ENCODE data around the gene CNTNAP2. TPM values are rescaled to one million over a fixed set of nuclear protein-coding genes. Genes with fewer than 3 reads are reported as not detected.

CNTNAP2 gene
- total and polyA plus RNA-seq, 3 experiments from 2014 or later: not detected

DNA sequence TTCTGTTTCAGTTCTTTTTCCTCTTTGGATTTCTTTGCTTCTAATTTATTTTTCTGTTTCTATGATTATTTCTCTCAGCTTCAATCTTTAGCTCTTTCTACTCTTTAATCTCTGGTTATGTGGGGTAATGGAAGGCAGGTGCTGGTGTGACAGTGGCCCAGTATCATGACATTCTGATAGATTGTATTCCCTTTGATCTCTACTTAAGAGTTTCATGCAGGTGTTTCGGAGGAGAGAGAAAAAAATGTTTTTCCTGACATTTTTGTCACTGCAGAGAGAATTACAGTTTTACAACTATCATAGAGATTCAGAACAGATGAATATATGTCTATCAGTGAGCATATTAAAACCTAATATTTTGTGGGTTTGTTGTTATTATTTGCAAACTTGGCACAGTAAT lies 524.9 kb downstream of the CNTNAP2 start:
- ChIA-PET CTCF (no interaction called here), POLR2A (no interaction called here)
- Mint-ChIP-seq H3K4me1 (no peaks in the 10 kb centered on the region), H3K9me3 (peaks cover 6 to 14% (median 9%) of the 10 kb centered on the region in 5 donors), H3K27ac (no peak overlapping the region), H3K36me3 (no peaks in the 10 kb centered on the region), H3K27me3 (no peaks in the 10 kb centered on the region), H3K4me3 (peak overlapping the region in 1 of 7 donors; percentile 40)
- no peaks in the 10 kb centered on the region for H3K36me3 ChIP-seq (ENCODE audit: insufficient read depth, low read length)
- no peak overlapping the region for H3K4me3 ChIP-seq (ENCODE audit: low read length)
- no peak for DNase-seq
- H3K9me3 ChIP-seq (ENCODE audit: low read length): no peaks in the 10 kb centered on the region
- H3K27ac ChIP-seq (ENCODE audit: low read depth, low read length): no peak overlapping the region
- no peaks in the 10 kb centered on the region for H3K27me3 ChIP-seq (ENCODE audit: insufficient read depth, low read length, poor library complexity, severe bottlenecking)
- no peaks in the 10 kb centered on the region for H3K4me1 ChIP-seq (ENCODE audit: insufficient read depth, low read length)

DNA sequence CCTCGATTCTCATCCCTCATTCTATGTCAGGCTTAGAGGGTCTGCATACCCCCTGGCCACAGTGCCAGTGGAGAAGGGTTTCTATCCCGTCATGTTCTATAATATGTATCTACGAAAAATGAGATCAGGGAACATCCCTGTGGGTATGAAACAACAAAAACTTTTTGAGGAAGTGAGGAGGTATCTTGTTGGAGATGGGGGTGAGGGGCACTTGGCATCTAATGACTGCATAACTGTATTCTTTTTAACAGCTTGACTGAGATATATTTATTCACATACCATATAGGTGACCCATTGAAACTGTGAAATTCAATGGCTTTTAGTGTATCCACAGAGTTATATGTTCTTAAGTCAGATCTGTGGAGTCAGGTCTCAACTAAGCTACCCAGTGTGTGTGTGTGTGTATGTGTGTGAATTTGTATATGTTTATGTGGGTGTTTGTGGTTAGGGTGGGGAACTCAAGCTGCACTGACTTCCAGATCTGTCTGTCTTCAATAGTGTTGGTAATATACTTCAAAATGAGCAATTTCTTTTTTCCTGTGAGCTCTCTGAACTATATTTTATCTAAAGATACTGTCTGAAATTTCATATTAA lies 528.9 kb downstream of the CNTNAP2 start:
- ChIA-PET CTCF (no interaction called here), POLR2A (no interaction called here)
- no peaks in the 10 kb centered on the region for H3K36me3 ChIP-seq (ENCODE audit: insufficient read depth, low read length)
- Mint-ChIP-seq H3K36me3 (no peaks in the 10 kb centered on the region), H3K27me3 (no peaks in the 10 kb centered on the region), H3K4me3 (no peak overlapping the region), H3K27ac (no peak overlapping the region), H3K9me3 (peaks cover 4 to 17% (median 10%) of the 10 kb centered on the region in 5 donors), H3K4me1 (no peaks in the 10 kb centered on the region)
- H3K27me3 ChIP-seq (ENCODE audit: insufficient read depth, low read length, poor library complexity, severe bottlenecking): no peaks in the 10 kb centered on the region
- H3K27ac ChIP-seq (ENCODE audit: low read depth, low read length): no peak overlapping the region
- no peak overlapping the region for H3K4me3 ChIP-seq (ENCODE audit: low read length)
- DNase-seq: no peak
- no peaks in the 10 kb centered on the region for H3K4me1 ChIP-seq (ENCODE audit: insufficient read depth, low read length)
- H3K9me3 ChIP-seq (ENCODE audit: low read length): no peaks in the 10 kb centered on the region

GRCh38 chr7:146647445-146647844 lies 530.8 kb downstream of the CNTNAP2 start:
- Histone ChIP-seq H3K27me3 (ENCODE audit: insufficient read depth, low read length, poor library complexity, severe bottlenecking) (no peaks in the 10 kb centered on the region), H3K4me3 (ENCODE audit: low read length) (no peak overlapping the region), H3K9me3 (ENCODE audit: low read length) (no peaks in the 10 kb centered on the region), H3K4me1 (ENCODE audit: insufficient read depth, low read length) (no peaks in the 10 kb centered on the region), H3K36me3 (ENCODE audit: insufficient read depth, low read length) (no peaks in the 10 kb centered on the region), H3K27ac (ENCODE audit: low read depth, low read length) (no peak overlapping the region)
- Mint-ChIP-seq H3K27ac (no peak overlapping the region), H3K9me3 (peaks cover 2 to 22% (median 8%) of the 10 kb centered on the region in 5 donors), H3K27me3 (no peaks in the 10 kb centered on the region), H3K4me3 (no peak overlapping the region), H3K36me3 (no peaks in the 10 kb centered on the region), H3K4me1 (no peaks in the 10 kb centered on the region)
- DNase-seq: no peak
- POLR2A ChIA-PET: no interaction called here
- CTCF ChIA-PET: no interaction called here

DNA sequence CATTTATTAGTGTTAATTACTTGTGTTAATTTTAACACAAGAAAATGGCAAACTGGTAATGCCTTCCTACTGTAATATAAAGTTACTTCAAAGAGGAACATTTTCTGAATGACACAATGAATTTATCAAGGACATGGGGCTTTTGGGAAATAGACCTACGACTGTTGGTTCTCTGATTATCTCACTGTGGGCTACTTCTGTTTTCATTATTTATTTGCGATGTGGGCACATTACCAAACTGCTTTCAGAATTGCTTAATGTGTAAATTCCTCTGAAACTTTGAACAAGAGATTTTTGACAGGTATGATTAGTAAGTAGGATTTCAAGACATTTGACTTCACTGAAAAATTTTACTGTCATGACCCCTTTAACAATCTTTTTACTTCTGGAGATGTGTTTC lies 535.6 kb downstream of the CNTNAP2 start:
- H3K27me3 Mint-ChIP-seq: no peaks in the 10 kb centered on the region
- no peak for DNase-seq
- no peaks in the 10 kb centered on the region for H3K4me1 Mint-ChIP-seq
- no peak overlapping the region for H3K27ac Mint-ChIP-seq
- peaks cover 2 to 33% (median 8%) of the 10 kb centered on the region in 5 donors for H3K9me3 Mint-ChIP-seq
- no peaks in the 10 kb centered on the region for H3K4me1 ChIP-seq (ENCODE audit: insufficient read depth, low read length)
- H3K27ac ChIP-seq (ENCODE audit: low read depth, low read length): no peak overlapping the region
- H3K36me3 Mint-ChIP-seq: no peaks in the 10 kb centered on the region
- CTCF ChIA-PET: no interaction called here
- no peaks in the 10 kb centered on the region for H3K36me3 ChIP-seq (ENCODE audit: insufficient read depth, low read length)
- no peaks in the 10 kb centered on the region for H3K27me3 ChIP-seq (ENCODE audit: insufficient read depth, low read length, poor library complexity, severe bottlenecking)
- POLR2A ChIA-PET: no interaction called here
- no peak overlapping the region for H3K4me3 Mint-ChIP-seq
- H3K9me3 ChIP-seq (ENCODE audit: low read length): no peaks in the 10 kb centered on the region
- H3K4me3 ChIP-seq (ENCODE audit: low read length): no peak overlapping the region

- no peaks in the 10 kb centered on the region for H3K9me3 ChIP-seq (ENCODE audit: low read length)
- ChIA-PET POLR2A (no interaction called here), CTCF (no interaction called here)
- Mint-ChIP-seq H3K4me3 (no peak overlapping the region), H3K27ac (no peak overlapping the region), H3K36me3 (no peaks in the 10 kb centered on the region), H3K4me1 (no peaks in the 10 kb centered on the region), H3K27me3 (no peaks in the 10 kb centered on the region), H3K9me3 (peaks cover 2 to 37% (median 6%) of the 10 kb centered on the region in 5 donors)
- H3K27ac ChIP-seq (ENCODE audit: low read depth, low read length): no peak overlapping the region
- no peaks in the 10 kb centered on the region for H3K4me1 ChIP-seq (ENCODE audit: insufficient read depth, low read length)
- no peaks in the 10 kb centered on the region for H3K36me3 ChIP-seq (ENCODE audit: insufficient read depth, low read length)
- no peak for DNase-seq
- H3K27me3 ChIP-seq (ENCODE audit: insufficient read depth, low read length, poor library complexity, severe bottlenecking): no peaks in the 10 kb centered on the region
- no peak overlapping the region for H3K4me3 ChIP-seq (ENCODE audit: low read length)
Observed at GRCh38 chr7:146654048-146654447, 537.4 kb downstream of the CNTNAP2 start.

DNA sequence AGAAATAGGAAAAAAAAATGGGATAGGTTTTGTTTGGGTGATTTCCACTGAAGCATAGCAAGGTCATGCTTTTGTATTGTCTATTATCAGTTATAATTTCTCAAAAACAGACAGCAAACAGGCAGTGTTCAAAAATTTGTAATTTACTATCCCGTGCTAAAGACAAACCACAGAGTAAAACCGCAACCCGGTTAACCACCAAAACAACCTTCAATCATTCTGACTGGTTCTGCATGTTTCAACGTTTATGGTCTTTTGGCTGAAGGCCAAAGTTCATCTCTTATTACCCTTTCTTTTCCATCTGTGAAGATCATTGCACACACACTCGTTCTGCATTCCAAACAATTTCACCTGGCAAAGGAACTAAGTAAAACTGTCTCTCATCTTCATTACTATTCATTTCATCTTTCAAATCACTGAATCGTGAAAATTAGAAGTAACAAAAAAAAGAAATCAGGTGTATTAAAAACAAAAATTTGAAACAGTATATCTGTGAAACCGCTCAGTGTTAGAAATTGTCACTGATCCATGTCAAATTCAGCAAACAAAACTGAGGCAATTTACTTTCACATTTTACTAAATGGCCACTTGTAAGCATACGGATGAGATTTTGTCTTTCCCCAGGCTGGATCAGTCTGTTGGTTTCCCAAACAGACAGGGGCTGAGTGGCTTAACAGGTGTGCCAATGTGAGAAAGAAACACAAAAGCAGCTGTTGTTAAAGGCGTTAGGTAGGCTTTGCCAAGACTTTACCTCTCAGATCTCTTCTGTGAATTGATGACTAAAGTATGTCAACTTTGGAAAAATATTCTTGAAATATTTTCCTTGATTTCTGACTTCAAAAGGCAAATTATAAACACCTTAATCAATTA lies 539.6 kb downstream of the CNTNAP2 start:
- H3K27me3 ChIP-seq (ENCODE audit: insufficient read depth, low read length, poor library complexity, severe bottlenecking): no peaks in the 10 kb centered on the region
- no peaks in the 10 kb centered on the region for H3K4me1 ChIP-seq (ENCODE audit: insufficient read depth, low read length)
- H3K9me3 ChIP-seq (ENCODE audit: low read length): no peaks in the 10 kb centered on the region
- H3K36me3 ChIP-seq (ENCODE audit: insufficient read depth, low read length): no peaks in the 10 kb centered on the region
- H3K4me3 ChIP-seq (ENCODE audit: low read length): no peak overlapping the region
- Mint-ChIP-seq H3K27me3 (no peaks in the 10 kb centered on the region), H3K9me3 (peaks cover 0 to 41% (median 3%) of the 10 kb centered on the region in 5 donors), H3K27ac (no peak overlapping the region), H3K36me3 (no peaks in the 10 kb centered on the region), H3K4me3 (no peak overlapping the region), H3K4me1 (no peaks in the 10 kb centered on the region)
- no peak for DNase-seq
- no peak overlapping the region for H3K27ac ChIP-seq (ENCODE audit: low read depth, low read length)
- ChIA-PET CTCF (no interaction called here), POLR2A (no interaction called here)

- H3K4me1 ChIP-seq (ENCODE audit: insufficient read depth, low read length): no peaks in the 10 kb centered on the region
- H3K9me3 ChIP-seq (ENCODE audit: low read length): no peaks in the 10 kb centered on the region
- no peak overlapping the region for H3K4me3 ChIP-seq (ENCODE audit: low read length)
- no peaks in the 10 kb centered on the region for H3K36me3 ChIP-seq (ENCODE audit: insufficient read depth, low read length)
- ChIA-PET CTCF (no interaction called here), POLR2A (no interaction called here)
- Mint-ChIP-seq H3K9me3 (peaks cover 0 to 43% (median 7%) of the 10 kb centered on the region in 5 donors), H3K4me1 (no peaks in the 10 kb centered on the region), H3K36me3 (no peaks in the 10 kb centered on the region), H3K27me3 (no peaks in the 10 kb centered on the region), H3K27ac (no peak overlapping the region), H3K4me3 (no peak overlapping the region)
- H3K27me3 ChIP-seq (ENCODE audit: insufficient read depth, low read length, poor library complexity, severe bottlenecking): no peaks in the 10 kb centered on the region
- no peak for DNase-seq
- H3K27ac ChIP-seq (ENCODE audit: low read depth, low read length): no peak overlapping the region
Observed at GRCh38 chr7:146656988-146657387, 540.4 kb downstream of the CNTNAP2 start.

GRCh38 chr7:146658604-146659003 lies 542.0 kb downstream of the CNTNAP2 start:
- DNase-seq: no peak
- H3K4me3 ChIP-seq (ENCODE audit: low read length): no peak overlapping the region
- H3K27ac ChIP-seq (ENCODE audit: low read depth, low read length): no peak overlapping the region
- ChIA-PET CTCF (no interaction called here), POLR2A (no interaction called here)
- no peaks in the 10 kb centered on the region for H3K9me3 ChIP-seq (ENCODE audit: low read length)
- no peaks in the 10 kb centered on the region for H3K4me1 ChIP-seq (ENCODE audit: insufficient read depth, low read length)
- H3K4me3 Mint-ChIP-seq: no peak overlapping the region
- no peaks in the 10 kb centered on the region for H3K36me3 ChIP-seq (ENCODE audit: insufficient read depth, low read length)
- no peaks in the 10 kb centered on the region for H3K27me3 Mint-ChIP-seq
- peaks cover 0 to 41% (median 7%) of the 10 kb centered on the region in 5 donors for H3K9me3 Mint-ChIP-seq
- no peaks in the 10 kb centered on the region for H3K36me3 Mint-ChIP-seq
- peak overlapping the region in 1 of 8 donors; percentile 7 for H3K27ac Mint-ChIP-seq
- H3K27me3 ChIP-seq (ENCODE audit: insufficient read depth, low read length, poor library complexity, severe bottlenecking): no peaks in the 10 kb centered on the region
- no peaks in the 10 kb centered on the region for H3K4me1 Mint-ChIP-seq

Measured in CD8-positive, alpha-beta memory T cell (primary cell).